Measurements from ENCODE around the gene REP15. TPM values are rescaled to one million over a fixed set of nuclear protein-coding genes. Genes with fewer than 3 reads are reported as not detected.
"Not testable (repeated sequence)": the region's sequence is repeated elsewhere in the genome, so short reads cannot be mapped to it uniquely, and the experiment has no call there.

Gene REP15, protein sequence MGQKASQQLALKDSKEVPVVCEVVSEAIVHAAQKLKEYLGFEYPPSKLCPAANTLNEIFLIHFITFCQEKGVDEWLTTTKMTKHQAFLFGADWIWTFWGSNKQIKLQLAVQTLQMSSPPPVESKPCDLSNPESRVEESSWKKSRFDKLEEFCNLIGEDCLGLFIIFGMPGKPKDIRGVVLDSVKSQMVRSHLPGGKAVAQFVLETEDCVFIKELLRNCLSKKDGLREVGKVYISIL
- total RNA-seq (under 1 TPM in 1 of 5 experiments, not detected in 4; 0.85 TPM), polyA plus RNA-seq (not detected), total RNA-seq (not detected)

DNA sequence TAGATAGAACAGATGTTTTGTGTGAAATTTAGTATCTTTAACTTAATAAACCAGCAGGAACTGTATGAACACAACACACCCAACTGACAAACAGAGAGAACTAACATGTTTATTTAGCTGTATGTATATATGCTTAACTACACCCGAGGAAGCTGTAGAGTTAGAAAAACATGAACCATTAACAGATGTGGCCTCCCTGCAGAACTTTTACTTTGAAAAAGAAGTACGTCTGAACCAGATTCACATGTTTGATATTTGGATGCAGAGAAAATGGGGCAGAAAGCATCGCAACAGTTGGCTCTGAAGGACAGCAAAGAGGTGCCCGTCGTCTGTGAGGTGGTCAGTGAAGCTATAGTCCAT, at the start of gene REP15:
Gene REP15, plus strand, starts transcription at position 155 of the 360 bp plus-strand sequence. Its CDS starts 116 bp downstream, at position 271.
- Histone ChIP-seq H3K4me1 (ENCODE audit: control insufficient read depth in 2 of 2, insufficient read depth in 2 of 2, low read length in 2 of 2) (no peaks in the 10 kb centered on the region), H3K27me3 (ENCODE audit: control insufficient read depth in 2 of 2, insufficient read depth in 2 of 2, low read length in 2 of 2) (no peaks in the 10 kb centered on the region), H3K36me3 (ENCODE audit: control insufficient read depth in 2 of 3, insufficient read depth in 3 of 3, low read length in 3 of 3) (no peaks in the 10 kb centered on the region), H3K4me3 (ENCODE audit: low read length) (no peak within 1 kb of the TSS), H3K9me3 (ENCODE audit: control insufficient read depth in 2 of 3, low read length in 3 of 3) (no peaks in the 10 kb centered on the region), H3K27ac (ENCODE audit: low read depth, low read length) (no peak within 1 kb of the TSS)
- ATAC-seq: no peak
- Mint-ChIP-seq H3K4me3 (no peak within 1 kb of the TSS), H3K4me1 (no peaks in the 10 kb centered on the region), H3K27ac (no peak within 1 kb of the TSS), H3K27me3 (peaks cover 3 to 19% (median 8%) of the 10 kb centered on the region in 5 donors), H3K36me3 (peaks cover 0 to 16% (median 0%) of the 10 kb centered on the region in 5 donors), H3K9me3 (no peaks in the 10 kb centered on the region)
- ChIA-PET CTCF (no interaction called here), POLR2A (no interaction called here)
- intact Hi-C loops (cut with micrococcal nuclease): no loop called here
- no peak for DNase-seq

DNA sequence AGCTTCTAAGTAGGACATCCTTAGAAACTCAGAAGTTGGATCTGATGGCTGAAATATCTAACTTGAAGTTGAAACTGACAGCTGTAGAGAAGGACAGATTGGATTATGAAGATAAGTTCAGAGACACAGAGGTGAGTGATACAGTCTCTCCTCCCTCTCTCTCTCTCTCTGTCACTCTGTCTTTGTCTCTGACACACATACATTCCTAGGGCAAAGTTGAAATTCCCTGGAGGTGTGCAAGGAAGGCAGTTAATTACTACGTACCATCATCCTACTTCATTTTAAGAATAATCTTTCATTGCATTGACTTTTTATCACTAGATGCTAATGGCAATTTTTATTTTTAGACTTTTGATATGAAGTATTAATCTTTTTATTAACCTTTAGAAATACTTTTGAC, 46.2 kb upstream of the REP15 start:
- no peaks in the 10 kb centered on the region for H3K9me3 Mint-ChIP-seq
- CTCF ChIA-PET: interaction anchor here (0.8 kb wide), 1 partner anchor 91 kb away, joined by 3 read pairs; no protein-coding TSS in a partner anchor

DNA sequence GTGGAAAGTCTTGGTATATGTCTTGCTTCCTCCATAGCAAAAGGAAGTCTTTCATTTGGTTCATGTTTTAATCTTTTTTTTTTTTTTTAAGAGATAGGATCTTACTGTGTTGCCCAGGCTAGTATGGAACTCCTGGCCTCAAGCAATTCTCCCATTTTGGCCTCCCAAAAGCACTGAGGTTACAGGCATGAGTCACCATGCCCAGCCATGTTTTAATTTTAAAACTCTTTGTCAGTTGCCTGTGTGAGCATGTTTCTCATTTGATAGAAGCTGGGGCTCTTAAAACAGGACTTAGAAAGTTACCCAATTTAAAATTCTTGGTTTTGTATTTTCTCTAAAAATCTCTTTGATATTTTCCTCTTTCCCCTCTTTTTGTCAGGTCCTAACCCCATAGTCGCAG, 45.0 kb upstream of the REP15 start:
- POLR2A ChIA-PET: no interaction called here

More for the DNA sequence above, 46.2 kb upstream of the REP15 start:
- H3K36me3 ChIP-seq (ENCODE audit: control insufficient read depth in 2 of 3, insufficient read depth in 3 of 3, low read length in 3 of 3): no peaks in the 10 kb centered on the region
- no peak for ATAC-seq
- H3K36me3 Mint-ChIP-seq: peaks cover 0 to 9% (median 0%) of the 10 kb centered on the region in 5 donors
- H3K27ac Mint-ChIP-seq: no peak overlapping the region
- POLR2A ChIA-PET: no interaction called here
- intact Hi-C loops (cut with micrococcal nuclease): loop anchor here in 1 of 2 donors (5.0 kb wide), 1 partner anchor 52 kb away; no protein-coding TSS in a partner anchor
- H3K4me1 Mint-ChIP-seq: peaks cover 0 to 17% (median 0%) of the 10 kb centered on the region in 7 donors
- no peak for DNase-seq
- H3K27ac ChIP-seq (ENCODE audit: low read depth, low read length): no peak overlapping the region
- no peak overlapping the region for H3K4me3 ChIP-seq (ENCODE audit: low read length)
- H3K4me3 Mint-ChIP-seq: no peak overlapping the region
- H3K9me3 ChIP-seq (ENCODE audit: control insufficient read depth in 2 of 3, low read length in 3 of 3): no peaks in the 10 kb centered on the region
- H3K27me3 ChIP-seq (ENCODE audit: control insufficient read depth in 2 of 2, insufficient read depth in 2 of 2, low read length in 2 of 2): no peaks in the 10 kb centered on the region
- H3K27me3 Mint-ChIP-seq: no peaks in the 10 kb centered on the region
- no peaks in the 10 kb centered on the region for H3K4me1 ChIP-seq (ENCODE audit: control insufficient read depth in 2 of 2, insufficient read depth in 2 of 2, low read length in 2 of 2)

DNA sequence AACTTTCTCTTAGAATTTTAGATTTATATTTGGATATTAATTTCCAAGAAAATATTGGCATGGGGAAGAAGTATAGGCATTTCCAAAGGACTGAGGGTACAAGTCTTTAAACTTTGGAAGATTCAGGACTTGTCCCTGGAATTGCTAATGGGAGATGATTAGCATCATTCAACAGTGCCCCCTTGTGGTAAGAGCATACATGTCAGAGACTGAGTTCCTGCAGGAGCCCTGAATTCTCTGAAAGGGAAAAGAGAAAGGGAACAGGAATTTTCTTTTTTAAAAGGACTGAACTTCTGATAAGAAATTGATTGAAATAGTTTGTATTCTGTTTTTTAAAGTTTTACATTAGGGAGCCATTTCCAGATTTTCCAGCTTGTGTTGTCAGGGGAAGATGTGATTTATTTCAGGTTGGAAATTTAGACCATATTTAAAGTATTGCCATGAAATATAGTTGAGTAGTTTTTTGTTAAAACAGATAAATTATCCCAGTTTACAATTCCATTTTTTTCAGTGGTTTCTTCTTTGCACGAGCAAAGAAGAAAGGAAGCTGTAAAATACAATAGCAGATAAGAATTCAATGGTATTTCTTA, 44.0 kb upstream of the REP15 start:
- H3K27ac ChIP-seq (ENCODE audit: low read depth, low read length): no peak overlapping the region
- no peaks in the 10 kb centered on the region for H3K9me3 ChIP-seq (ENCODE audit: control insufficient read depth in 2 of 3, low read length in 3 of 3)
- ChIA-PET CTCF (interaction anchor here (0.7 to 2.6 kb wide), 3 partner anchors 10 to 220 kb away, joined by 3 to 14 read pairs (median 3); no protein-coding TSS in a partner anchor), POLR2A (no interaction called here)
- peaks cover 0 to 11% (median 3%) of the 10 kb centered on the region in 5 donors for H3K36me3 Mint-ChIP-seq
- ATAC-seq (peak; percentile 65), DNase-seq (peak in 6 of 9 donors; percentile 26 to 53 (median 32))
- no peak overlapping the region for H3K27ac Mint-ChIP-seq
- no peaks in the 10 kb centered on the region for H3K27me3 ChIP-seq (ENCODE audit: control insufficient read depth in 2 of 2, insufficient read depth in 2 of 2, low read length in 2 of 2)
- H3K9me3 Mint-ChIP-seq: no peaks in the 10 kb centered on the region
- H3K4me1 ChIP-seq (ENCODE audit: control insufficient read depth in 2 of 2, insufficient read depth in 2 of 2, low read length in 2 of 2): no peaks in the 10 kb centered on the region
- no peaks in the 10 kb centered on the region for H3K36me3 ChIP-seq (ENCODE audit: control insufficient read depth in 2 of 3, insufficient read depth in 3 of 3, low read length in 3 of 3)
- no peaks in the 10 kb centered on the region for H3K27me3 Mint-ChIP-seq
- no peak overlapping the region for H3K4me3 ChIP-seq (ENCODE audit: low read length)
- H3K4me3 Mint-ChIP-seq: no peak overlapping the region
- intact Hi-C loops (cut with micrococcal nuclease): loop anchor here (1.0 to 5.0 kb wide), 4 partner anchors 50 to 217 kb away; partner anchors contain the start of gene PPFIBP1 (in 1 of the 2)
- peaks cover 0 to 24% (median 0%) of the 10 kb centered on the region in 7 donors for H3K4me1 Mint-ChIP-seq

More for the DNA sequence above, 45.0 kb upstream of the REP15 start:
- Mint-ChIP-seq H3K36me3 (peaks cover 0 to 4% (median 0%) of the 10 kb centered on the region in 5 donors), H3K27ac (no peak overlapping the region), H3K4me1 (peaks cover 0 to 24% (median 0%) of the 10 kb centered on the region in 7 donors), H3K4me3 (no peak overlapping the region), H3K27me3 (no peaks in the 10 kb centered on the region), H3K9me3 (no peaks in the 10 kb centered on the region)
- Histone ChIP-seq H3K9me3 (ENCODE audit: control insufficient read depth in 2 of 3, low read length in 3 of 3) (no peaks in the 10 kb centered on the region), H3K27me3 (ENCODE audit: control insufficient read depth in 2 of 2, insufficient read depth in 2 of 2, low read length in 2 of 2) (no peaks in the 10 kb centered on the region), H3K4me1 (ENCODE audit: control insufficient read depth in 2 of 2, insufficient read depth in 2 of 2, low read length in 2 of 2) (no peaks in the 10 kb centered on the region), H3K36me3 (ENCODE audit: control insufficient read depth in 2 of 3, insufficient read depth in 3 of 3, low read length in 3 of 3) (no peaks in the 10 kb centered on the region), H3K27ac (ENCODE audit: low read depth, low read length) (no peak overlapping the region), H3K4me3 (ENCODE audit: low read length) (no peak overlapping the region)
- CTCF ChIA-PET: interaction anchor here (0.9 to 2.6 kb wide), 2 partner anchors 9 to 217 kb away, joined by 3 to 14 read pairs; no protein-coding TSS in a partner anchor
- DNase-seq (no peak), ATAC-seq (no peak)
- intact Hi-C loops (cut with micrococcal nuclease): loop anchor here in 1 of 2 donors (5.0 kb wide), 1 partner anchor 51 kb away; no protein-coding TSS in a partner anchor

DNA sequence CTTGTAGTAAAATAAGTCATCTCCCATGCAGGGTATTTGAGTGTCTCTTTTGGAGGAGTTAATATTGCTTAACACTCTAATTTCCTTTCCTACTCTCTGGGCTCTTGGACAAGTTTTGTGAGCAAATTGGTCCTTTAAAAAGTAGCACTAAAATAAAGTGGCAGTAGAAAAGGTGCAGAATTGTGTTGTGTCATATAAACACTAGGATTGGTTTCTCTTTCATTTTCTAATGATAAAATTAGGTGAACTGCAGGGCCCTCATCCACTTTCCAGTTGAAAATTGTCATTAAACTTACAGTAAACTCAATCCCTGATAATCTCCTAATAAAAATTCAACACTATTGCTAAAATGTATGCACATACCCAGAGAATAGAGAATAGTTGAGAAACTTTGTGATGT, 42.6 kb upstream of the REP15 start:
- POLR2A ChIA-PET: no interaction called here
- peaks cover 0 to 11% (median 3%) of the 10 kb centered on the region in 5 donors for H3K36me3 Mint-ChIP-seq
- peaks cover 0 to 24% (median 0%) of the 10 kb centered on the region in 7 donors for H3K4me1 Mint-ChIP-seq
- peak overlapping the region in 1 of 9 donors; percentile 80 for H3K27ac Mint-ChIP-seq
- no peaks in the 10 kb centered on the region for H3K27me3 Mint-ChIP-seq
- intact Hi-C loops (cut with micrococcal nuclease): loop anchor here in 1 of 2 donors (5.0 kb wide), 1 partner anchor 49 kb away; no protein-coding TSS in a partner anchor
- DNase-seq (no peak), ATAC-seq (no peak)
- Histone ChIP-seq H3K4me3 (ENCODE audit: low read length) (no peak overlapping the region), H3K4me1 (ENCODE audit: control insufficient read depth in 2 of 2, insufficient read depth in 2 of 2, low read length in 2 of 2) (no peaks in the 10 kb centered on the region), H3K36me3 (ENCODE audit: control insufficient read depth in 2 of 3, insufficient read depth in 3 of 3, low read length in 3 of 3) (no peaks in the 10 kb centered on the region), H3K27me3 (ENCODE audit: control insufficient read depth in 2 of 2, insufficient read depth in 2 of 2, low read length in 2 of 2) (no peaks in the 10 kb centered on the region), H3K9me3 (ENCODE audit: control insufficient read depth in 2 of 3, low read length in 3 of 3) (no peaks in the 10 kb centered on the region), H3K27ac (ENCODE audit: low read depth, low read length) (no peak overlapping the region)
- CTCF ChIA-PET: interaction anchor here (2.6 kb wide), 1 partner anchor 219 kb away, joined by 14 read pairs; no protein-coding TSS in a partner anchor
- no peaks in the 10 kb centered on the region for H3K9me3 Mint-ChIP-seq
- H3K4me3 Mint-ChIP-seq: peak overlapping the region in 1 of 10 donors; percentile 82

DNA sequence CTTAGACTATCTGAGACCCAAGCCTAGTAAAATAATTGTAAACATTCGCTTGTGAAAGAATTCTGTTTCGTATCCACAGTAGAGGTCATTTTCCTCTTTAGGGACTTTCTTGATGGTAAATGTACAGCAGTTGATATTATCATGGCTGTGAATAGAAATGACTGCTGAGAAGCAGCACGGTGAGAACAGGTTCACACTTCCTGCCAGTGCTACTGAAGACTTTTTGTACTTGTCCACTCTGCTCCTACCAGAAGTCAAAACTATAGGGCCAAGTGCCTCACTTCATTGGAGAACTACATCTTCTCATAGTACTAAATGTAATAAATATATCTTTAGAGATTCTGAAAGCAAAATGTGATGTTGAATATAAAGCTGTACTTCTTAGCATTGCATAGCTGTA, 40.8 kb upstream of the REP15 start:
- intact Hi-C loops (cut with micrococcal nuclease); H3K9me3 ChIP-seq (ENCODE audit: control insufficient read depth in 2 of 3, low read length in 3 of 3); CTCF ChIA-PET; H3K4me1 ChIP-seq (ENCODE audit: control insufficient read depth in 2 of 2, insufficient read depth in 2 of 2, low read length in 2 of 2); H3K4me3 Mint-ChIP-seq; H3K4me3 ChIP-seq (ENCODE audit: low read length); DNase-seq; H3K27me3 Mint-ChIP-seq; H3K27me3 ChIP-seq (ENCODE audit: control insufficient read depth in 2 of 2, insufficient read depth in 2 of 2, low read length in 2 of 2); H3K36me3 ChIP-seq (ENCODE audit: control insufficient read depth in 2 of 3, insufficient read depth in 3 of 3, low read length in 3 of 3); H3K27ac Mint-ChIP-seq; H3K9me3 Mint-ChIP-seq; ATAC-seq; POLR2A ChIA-PET; H3K27ac ChIP-seq (ENCODE audit: low read depth, low read length): not testable (repeated sequence)
- Mint-ChIP-seq H3K36me3 (peaks cover 0 to 11% (median 3%) of the 10 kb centered on the region in 5 donors), H3K4me1 (peaks cover 0 to 24% (median 0%) of the 10 kb centered on the region in 7 donors)

Measured in naive thymus-derived CD4-positive, alpha-beta T cell (primary cell).